Panc1 (cell line): ENCODE measurements around the gene ASB2. TPM values are rescaled to one million over a fixed set of nuclear protein-coding genes. Genes with fewer than 3 reads are reported as not detected.

Experiments used
- ATAC-seq: fragments of 200-7000 bp; cut with Tn5 transposase; 2 replicates; pipeline ENCODE4 v1.9.1; 2020; ENCODE audit warnings: mild to moderate bottlenecking, moderate library complexity
- BruUV-seq: library from RNA; stranded (reverse); fragments of 400-500 nt; replicated peaks from 2 replicates; lab custom pipeline; 2021; lab: Mats Ljungman, UMichigan
- CTCF ChIA-PET: fragments of 300-600 bp; sonication (Branson Sonifier 250); formaldehyde crosslinking; loops from one replicate; lab custom pipeline; 2022; ENCODE audit warnings: antibody characterized with exemption; lab: Charles Lee
- POLR2A ChIA-PET: fragments of 300-600 bp; sonication (Branson Sonifier 250); formaldehyde crosslinking; loops from one replicate; lab custom pipeline; 2022; ENCODE audit warnings: antibody characterized with exemption; lab: Charles Lee
- DNase-seq: peaks from one replicate; pipeline ENCODE4 v3.0.0-alpha.2; 2010; ENCODE audit warnings: low read depth, low spot score
- H3K27ac ChIP-seq: 2 replicates; pipeline ENCODE4 v1.5.1; 2011; ENCODE audit warnings: mild to moderate bottlenecking, low read length, inconsistent platforms
- H3K27me3 ChIP-seq: fragments of 200-500 bp; sonication (Bioruptor generic); 2 replicates; pipeline ENCODE4 v1.6.0; 2014; ENCODE audit warnings: low read length, inconsistent platforms; ENCODE audit not compliant: control insufficient read depth, insufficient read depth
- H3K36me3 ChIP-seq: fragments of 200-500 bp; sonication (Bioruptor generic); 2 replicates; pipeline ENCODE4 v1.5.1; 2014; ENCODE audit warnings: inconsistent platforms, mild to moderate bottlenecking, low read length, moderate library complexity; ENCODE audit not compliant: control insufficient read depth, insufficient read depth
- H3K4me1 ChIP-seq: 2 replicates; pipeline ENCODE4 v1.5.1; 2011; ENCODE audit warnings: inconsistent platforms, mild to moderate bottlenecking, low read length, moderate library complexity; ENCODE audit not compliant: control insufficient read depth, insufficient read depth
- H3K4me3 ChIP-seq, 2 experiments: 2 replicates each; pipeline ENCODE4 v1.5.1; 2011 to 2012; ENCODE audit warnings: low read depth in 2 of 2, low read length in 2 of 2, mild to moderate bottlenecking in 2 of 2, inconsistent platforms in 1 of 2, moderate library complexity in 1 of 2
- H3K9me3 ChIP-seq: fragments of 200-500 bp; sonication (Bioruptor generic); 2 replicates; pipeline ENCODE4 v1.5.1; 2014; ENCODE audit warnings: low read depth, mild to moderate bottlenecking, inconsistent platforms, low read length, moderate library complexity; ENCODE audit not compliant: control insufficient read depth, insufficient read depth
- POLR2AphosphoS5 ChIP-seq: IDR thresholded peaks from 2 replicates; pipeline ENCODE4 v1.6.1; 2012; ENCODE audit warnings: mild to moderate bottlenecking, low read depth, low read length, moderate library complexity
- REST ChIP-seq, 2 experiments: IDR thresholded peaks; 2 replicates each; pipeline ENCODE4 v1.6.1; 2011 to 2012; ENCODE audit warnings: low read depth in 2 of 2, control low read depth in 1 of 2, low read length in 1 of 2, mild to moderate bottlenecking in 1 of 2, moderate library complexity in 1 of 2; ENCODE audit not compliant: insufficient read depth in 1 of 2
- SIN3A ChIP-seq: IDR thresholded peaks from 2 replicates; pipeline ENCODE4 v1.6.1; 2012; ENCODE audit warnings: low read depth, mild to moderate bottlenecking, low read length, moderate library complexity, borderline replicate concordance; ENCODE audit not compliant: insufficient read depth
- TCF7L2 ChIP-seq: IDR thresholded peaks from 2 replicates; pipeline ENCODE4 v1.6.1; 2011; ENCODE audit warnings: mild to moderate bottlenecking, low read depth, low read length, inconsistent platforms
- in situ Hi-C: cut with HindIII; loops from 2 replicates; pipeline ENCODE4 v1.10.0; 2016; ENCODE audit warnings: low sequenced_read_pairs, low pct_unique_long_range_greater_than_20kb
- intact Hi-C: fragments of 100-400 bp; cut with micrococcal nuclease; formaldehyde crosslinking; loops from one replicate; pipeline ENCODE4 v1.10.0; 2022; ENCODE audit not compliant: unreplicated experiment
- total RNA-seq: library from RNA; stranded (reverse); gene quantifications from one replicate; pipeline ENCODE4 v1.2.1, GENCODE V29; 2021; ENCODE audit not compliant: unreplicated experiment
- TF ChIP-seq, protein P1 (sequence below): fragments of 450-650 bp; IDR thresholded peaks from 2 replicates; pipeline ENCODE4 v1.5.1; 2017; ENCODE audit warnings: mild to moderate bottlenecking

ASB2 gene
- total RNA-seq, 1 experiment from 2014 or later = 0.28 TPM

GRCh38 chr14:93901813-93902212, 74.6 kb downstream of the ASB2 start:
- Histone ChIP-seq H3K4me3 (no peak overlapping the region), H3K4me1 (no peaks in the 10 kb centered on the region; the same call in 1 of the 2 replicates), H3K9me3 (no peaks in the 10 kb centered on the region), H3K27me3 (no peaks in the 10 kb centered on the region; the same call in 1 of the 2 replicates), H3K36me3 (no peaks in the 10 kb centered on the region), H3K27ac (no peak overlapping the region)
- ATAC-seq (no peak), DNase-seq (no peak)
- ChIA-PET CTCF (no interaction called here), POLR2A (no interaction called here)
- TF ChIP-seq, protein P1, sequence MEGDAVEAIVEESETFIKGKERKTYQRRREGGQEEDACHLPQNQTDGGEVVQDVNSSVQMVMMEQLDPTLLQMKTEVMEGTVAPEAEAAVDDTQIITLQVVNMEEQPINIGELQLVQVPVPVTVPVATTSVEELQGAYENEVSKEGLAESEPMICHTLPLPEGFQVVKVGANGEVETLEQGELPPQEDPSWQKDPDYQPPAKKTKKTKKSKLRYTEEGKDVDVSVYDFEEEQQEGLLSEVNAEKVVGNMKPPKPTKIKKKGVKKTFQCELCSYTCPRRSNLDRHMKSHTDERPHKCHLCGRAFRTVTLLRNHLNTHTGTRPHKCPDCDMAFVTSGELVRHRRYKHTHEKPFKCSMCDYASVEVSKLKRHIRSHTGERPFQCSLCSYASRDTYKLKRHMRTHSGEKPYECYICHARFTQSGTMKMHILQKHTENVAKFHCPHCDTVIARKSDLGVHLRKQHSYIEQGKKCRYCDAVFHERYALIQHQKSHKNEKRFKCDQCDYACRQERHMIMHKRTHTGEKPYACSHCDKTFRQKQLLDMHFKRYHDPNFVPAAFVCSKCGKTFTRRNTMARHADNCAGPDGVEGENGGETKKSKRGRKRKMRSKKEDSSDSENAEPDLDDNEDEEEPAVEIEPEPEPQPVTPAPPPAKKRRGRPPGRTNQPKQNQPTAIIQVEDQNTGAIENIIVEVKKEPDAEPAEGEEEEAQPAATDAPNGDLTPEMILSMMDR = no peak
- TF ChIP-seq SIN3A = no peak
- TF ChIP-seq TCF7L2 = no peak
- TF ChIP-seq POLR2AphosphoS5 = no peak
- TF ChIP-seq REST (IDR thresholded peaks at IDR 0.05; ENCODE audit: insufficient read depth in 1 of 2, low read depth in 2 of 2, low read length in 1 of 2) = no peak
- intact Hi-C loops = no loop called here
- BruUV-seq = no TSS peak
- in situ Hi-C loops = no loop called here

GRCh38 chr14:93898731-93899130, 77.6 kb downstream of the ASB2 start:
- DNase-seq (no peak), ATAC-seq (no peak)
- TF ChIP-seq SIN3A (no peak), POLR2AphosphoS5 (no peak), REST (IDR thresholded peaks at IDR 0.05; ENCODE audit: insufficient read depth in 1 of 2, low read depth in 2 of 2, low read length in 1 of 2) (no peak), TCF7L2 (no peak)
- TF ChIP-seq, protein P1 = no peak
- BruUV-seq = no TSS peak
- H3K9me3 ChIP-seq = no peaks in the 10 kb centered on the region
- ChIA-PET POLR2A (no interaction called here), CTCF (no interaction called here)
- H3K4me3 ChIP-seq = no peak overlapping the region
- no peaks in the 10 kb centered on the region for H3K4me1 ChIP-seq
- in situ Hi-C loops = no loop called here
- H3K36me3 ChIP-seq = no peaks in the 10 kb centered on the region
- no peak overlapping the region for H3K27ac ChIP-seq
- H3K27me3 ChIP-seq = no peaks in the 10 kb centered on the region
- intact Hi-C loops = no loop called here
